B cell (primary cell): Measurements from ENCODE around the gene OR10AD1.

Experiments used
- EZH2 ChIP-seq: IDR thresholded peaks from 2 replicates; pipeline ENCODE4 v1.6.1; 2012; ENCODE audit warnings: borderline replicate concordance, low read depth, mild to moderate bottlenecking, moderate library complexity, low read length; ENCODE audit not compliant: insufficient read depth, poor library complexity, severe bottlenecking
- TF ChIP-seq, protein P1 (sequence below): fragments of 200-600 bp; IDR thresholded peaks from one replicate; pipeline ENCODE4 v1.8.0; 2022; ENCODE audit warnings: antibody characterized with exemption, mild to moderate bottlenecking

GRCh38 chr12:48165089-48165981 is 37.8 kb downstream of the OR10AD1 start:
- TF ChIP-seq EZH2, result no peak
- TF ChIP-seq, protein P1, sequence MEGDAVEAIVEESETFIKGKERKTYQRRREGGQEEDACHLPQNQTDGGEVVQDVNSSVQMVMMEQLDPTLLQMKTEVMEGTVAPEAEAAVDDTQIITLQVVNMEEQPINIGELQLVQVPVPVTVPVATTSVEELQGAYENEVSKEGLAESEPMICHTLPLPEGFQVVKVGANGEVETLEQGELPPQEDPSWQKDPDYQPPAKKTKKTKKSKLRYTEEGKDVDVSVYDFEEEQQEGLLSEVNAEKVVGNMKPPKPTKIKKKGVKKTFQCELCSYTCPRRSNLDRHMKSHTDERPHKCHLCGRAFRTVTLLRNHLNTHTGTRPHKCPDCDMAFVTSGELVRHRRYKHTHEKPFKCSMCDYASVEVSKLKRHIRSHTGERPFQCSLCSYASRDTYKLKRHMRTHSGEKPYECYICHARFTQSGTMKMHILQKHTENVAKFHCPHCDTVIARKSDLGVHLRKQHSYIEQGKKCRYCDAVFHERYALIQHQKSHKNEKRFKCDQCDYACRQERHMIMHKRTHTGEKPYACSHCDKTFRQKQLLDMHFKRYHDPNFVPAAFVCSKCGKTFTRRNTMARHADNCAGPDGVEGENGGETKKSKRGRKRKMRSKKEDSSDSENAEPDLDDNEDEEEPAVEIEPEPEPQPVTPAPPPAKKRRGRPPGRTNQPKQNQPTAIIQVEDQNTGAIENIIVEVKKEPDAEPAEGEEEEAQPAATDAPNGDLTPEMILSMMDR, result peak; percentile 96
